GM12878 (cell line): ENCODE data around the gene TNRC6B. TPM values are rescaled to one million over a fixed set of nuclear protein-coding genes. Genes with fewer than 3 reads are reported as not detected.

Source experiments
- ATAC-seq: fragments of 200-7000 bp; cut with Tn5 transposase; 3 replicates; pipeline ENCODE4 v1.9.1; 2020; ENCODE audit warnings: mild to moderate bottlenecking, moderate library complexity
- BruUV-seq: library from RNA; stranded (reverse); fragments of 400-500 nt; replicated peaks from 2 replicates; lab custom pipeline; 2021; lab: Mats Ljungman, UMichigan
- CTCF ChIA-PET: fragments of 300-600 bp; sonication (Branson Sonifier 250); formaldehyde crosslinking; extraction: SDS; loops from one replicate; lab custom pipeline; 2021; ENCODE audit warnings: inconsistent platforms; lab: Yijun Ruan, JAX
- POLR2A ChIA-PET: fragments of 350-600 bp; formaldehyde crosslinking; extraction: SDS; loops from one replicate; lab custom pipeline; 2021; ENCODE audit warnings: inconsistent platforms; lab: Charles Lee
- RAD21 ChIA-PET: fragments of 300-600 bp; sonication (Branson Sonifier 250); formaldehyde crosslinking; loops from one replicate; lab custom pipeline; 2023; ENCODE audit warnings: antibody characterized with exemption; ENCODE audit not compliant: unreplicated experiment; lab: Charles Lee
- SMC1A ChIA-PET: fragments of 300-600 bp; sonication (Branson Sonifier 250); formaldehyde crosslinking; loops from one replicate; lab custom pipeline; 2023; ENCODE audit not compliant: unreplicated experiment, uncharacterized antibody; lab: Charles Lee
- DNase-seq: peaks from one replicate; pipeline ENCODE4 v3.0.0-alpha.2; 2011; ENCODE audit warnings: low read depth, low spot score
- FAIRE-seq: peaks from 3 replicates; lab custom pipeline; 2011; peaks lifted over from hg19 to GRCh38; lab: Jason Lieb, UNC
- H2AFZ ChIP-seq: 2 replicates; pipeline ENCODE4 v1.6.0; 2011; ENCODE audit warnings: low read depth, low read length, control low read depth; ENCODE audit not compliant: control insufficient read depth
- H3K27ac ChIP-seq: 2 replicates; pipeline ENCODE4 v1.5.1; 2011; ENCODE audit warnings: control low read depth; ENCODE audit not compliant: control insufficient read depth, insufficient read depth
- H3K27me3 ChIP-seq, 2 experiments: replicated peaks in 1 of 2; 2 replicates each; pipeline versions ENCODE4 v1.6.0 to v1.6.1; 2011; ENCODE audit warnings: low read length in 1 of 2; ENCODE audit not compliant: control insufficient read depth in 2 of 2, insufficient read depth in 2 of 2
- H3K36me3 ChIP-seq, 2 experiments: 2 replicates each; pipeline ENCODE4 v1.5.1; 2011; ENCODE audit warnings: low read length in 1 of 2; ENCODE audit not compliant: control insufficient read depth in 2 of 2, insufficient read depth in 2 of 2
- H3K4me1 ChIP-seq: 2 replicates; pipeline ENCODE4 v1.6.1; 2011; ENCODE audit warnings: mild to moderate bottlenecking, low read length, moderate library complexity, mixed read lengths; ENCODE audit not compliant: control insufficient read depth, insufficient read depth
- H3K4me2 ChIP-seq: 2 replicates; pipeline ENCODE4 v1.6.0; 2011; ENCODE audit warnings: control low read depth; ENCODE audit not compliant: control insufficient read depth, insufficient read depth
- H3K4me3 ChIP-seq: fragments of 200-600 bp; sonication (generic); 2 replicates; pipeline ENCODE4 v1.5.1; 2016
- H3K79me2 ChIP-seq: 2 replicates; pipeline ENCODE4 v1.6.0; 2011; ENCODE audit warnings: low read length; ENCODE audit not compliant: control insufficient read depth, insufficient read depth
- H3K9ac ChIP-seq: 2 replicates; pipeline ENCODE4 v1.8.0; 2011; ENCODE audit warnings: low read length, control low read depth, mixed read lengths; ENCODE audit not compliant: control insufficient read depth, insufficient read depth
- H3K9me3 ChIP-seq: replicated peaks from 3 replicates; pipeline ENCODE4 v1.5.1; 2011; ENCODE audit warnings: mild to moderate bottlenecking, low read length; ENCODE audit not compliant: control insufficient read depth, insufficient read depth
- H4K20me1 ChIP-seq: 2 replicates; pipeline ENCODE4 v1.6.0; 2011; ENCODE audit not compliant: control insufficient read depth, insufficient read depth
- CEBPB ChIP-seq, 2 experiments: fragments of 150-350 bp in 1 of 2; IDR thresholded peaks; 2 replicates each; pipeline ENCODE4 v1.6.1; 2012 to 2014; ENCODE audit warnings: low read depth in 2 of 2, low read length in 2 of 2, borderline replicate concordance in 1 of 2, inconsistent platforms in 1 of 2
- CHD4 ChIP-seq: fragments of 200-600 bp; sonication (generic); IDR thresholded peaks from 2 replicates; pipeline ENCODE4 v1.6.1; 2016; ENCODE audit warnings: mild to moderate bottlenecking
- MEF2B ChIP-seq: fragments of 450-650 bp; IDR thresholded peaks from 2 replicates; pipeline ENCODE4 v1.6.1; 2018; ENCODE audit warnings: mild to moderate bottlenecking, moderate library complexity; ENCODE audit not compliant: partially characterized antibody, poor library complexity, severe bottlenecking
- POU2F2 ChIP-seq: IDR thresholded peaks from 3 replicates; pipeline ENCODE4 v1.6.1; 2011; ENCODE audit warnings: low read depth, mild to moderate bottlenecking, low read length, borderline replicate concordance
- SIX5 ChIP-seq: IDR thresholded peaks from 2 replicates; pipeline ENCODE4 v1.6.1; 2011; ENCODE audit warnings: mild to moderate bottlenecking, low read depth, low read length, moderate library complexity; ENCODE audit not compliant: severe bottlenecking
- WGBS: methylation state at CpG from one replicate; pipeline ENCODE4 v1.1.6; 2016; ENCODE audit warnings: low lambda C conversion rate; ENCODE audit not compliant: insufficient replicate concordance, insufficient coverage; ENCODE audit errors: missing lambda C conversion rate; 5-methylcytosine and 5-hydroxymethylcytosine counted together
- in situ Hi-C: fragments of 300-500 bp; cut with MboI; formaldehyde crosslinking; loops from 9 replicates; pipeline ENCODE4 v1.14.3; 2018; ENCODE audit warnings: mixed read lengths
- intact Hi-C: fragments of 100-400 bp; cut with micrococcal nuclease; formaldehyde crosslinking; loops from one replicate; pipeline ENCODE4 v1.14.2; 2022; ENCODE audit not compliant: unreplicated experiment
- polyA plus RNA-seq, 11 experiments: library from polyadenylated mRNA; depleted of rRNA in 4 of 11; unstranded in 6 of 11; stranded (reverse) in 5 of 11; fragments of >200 nt; fragmentation: Nextera tagmentation in 4 of 11; fragmentation: Illumina TruSeq in 1 of 11; extraction: Ambion mirVana in 4 of 11; extraction: Trizol in 1 of 11; gene quantifications; 1 replicate in 1 of 11; 2 replicates in 10 of 11; pipeline versions ENCODE4 v1.2.1 to v1.2.3, GENCODE V29; 2011 to 2016; ENCODE audit warnings: inconsistent platforms in 2 of 11, missing spikeins in 2 of 11, low read depth in 1 of 11
- total RNA-seq, 4 experiments: library from RNA; depleted of rRNA in 3 of 4; stranded (reverse); fragments of >200 nt in 3 of 4; fragmentation: Illumina TruSeq in 1 of 4; extraction: Trizol in 1 of 4; gene quantifications; 2 replicates each; pipeline versions ENCODE4 v1.2.1 to v1.2.3, GENCODE V29; 2013 to 2021
- TF ChIP-seq, protein P1 (sequence below): fragments of 450-650 bp; IDR thresholded peaks from 2 replicates; pipeline ENCODE4 v1.6.1; 2017; ENCODE audit warnings: low read depth, mild to moderate bottlenecking, moderate library complexity
- TF ChIP-seq, protein P2 (sequence below): fragments of 450-650 bp; formaldehyde crosslinking; IDR thresholded peaks from 2 replicates; pipeline ENCODE4 v1.4.0; 2020; ENCODE audit warnings: mild to moderate bottlenecking, moderate library complexity
- TF ChIP-seq, protein P3 (sequence below): fragments of 450-650 bp; IDR thresholded peaks from 2 replicates; pipeline ENCODE4 v1.6.1; 2017; ENCODE audit warnings: mild to moderate bottlenecking, low read depth, inconsistent platforms; ENCODE audit not compliant: poor library complexity, severe bottlenecking

The TNRC6B gene
- total and polyA plus RNA-seq, 10 of the 15 experiments (the other 5 are each of a cell fraction or from before 2014, with no cell fraction given): 3.6 to 32.8 (median 16.4) TPM

- ChIA-PET POLR2A (interaction anchor here (0.6 to 4.4 kb wide), 9 partner anchors 9 to 826 kb away, joined by 3 to 28 read pairs (median 4); partner anchors contain the start of gene ATF4), SMC1A (interaction anchor here (0.9 to 5.3 kb wide), 11 partner anchors 11 to 437 kb away, joined by 3 to 67 read pairs (median 5); partner anchors contain the start of gene TNRC6B), RAD21 (interaction anchor here (0.6 to 4.9 kb wide), 15 partner anchors 9 to 475 kb away, joined by 3 to 40 read pairs (median 3); no protein-coding TSS in a partner anchor), CTCF (interaction anchor here (0.6 to 4.6 kb wide), 9 partner anchors 10 to 321 kb away, joined by 3 to 68 read pairs (median 26); no protein-coding TSS in a partner anchor)
- Histone ChIP-seq H3K4me2 (peak overlapping the region; percentile 89), H3K27ac (peak overlapping the region; percentile 92), H3K9me3 (no peaks in the 10 kb centered on the region), H3K4me3 (peak overlapping the region; percentile 81), H3K27me3 (no peaks in the 10 kb centered on the region), H2AFZ (peak overlapping the region; percentile 100), H4K20me1 (no peaks in the 10 kb centered on the region), H3K36me3 (peaks cover 0 to 12% of the 10 kb centered on the region in 2 experiments; a peak in 2 of 4 replicates), H3K4me1 (0 out of 2 replicates have a peak, but pooled peaks cover 3% of the 10 kb centered on the region), H3K9ac (peak overlapping the region; percentile 92), H3K79me2 (peaks cover 41% of the 10 kb centered on the region)
- intact Hi-C loops: loop anchor here (1.0 to 10.0 kb wide), 4 partner anchors 43 to 813 kb away; partner anchors contain the start of gene RPS19BP1
- DNase-seq (no peak), ATAC-seq (peak; percentile 60), FAIRE-seq (no peak)
- BruUV-seq: TSS peak; percentile 99
- in situ Hi-C loops: loop anchor here (5.0 kb wide), 2 partner anchors 298 to 808 kb away; no protein-coding TSS in a partner anchor
- WGBS: under 1% methylated on average over 20 of the region's 20 CpGs
- TF ChIP-seq POU2F2 (no peak), CEBPB (IDR thresholded peaks at IDR 0.05; ENCODE audit: borderline replicate concordance in 1 of 2, low read depth in 2 of 2, low read length in 2 of 2) (no peak), CHD4 (no peak), MEF2B (peak; percentile 10), SIX5 (no peak)
- TF ChIP-seq, protein P1, sequence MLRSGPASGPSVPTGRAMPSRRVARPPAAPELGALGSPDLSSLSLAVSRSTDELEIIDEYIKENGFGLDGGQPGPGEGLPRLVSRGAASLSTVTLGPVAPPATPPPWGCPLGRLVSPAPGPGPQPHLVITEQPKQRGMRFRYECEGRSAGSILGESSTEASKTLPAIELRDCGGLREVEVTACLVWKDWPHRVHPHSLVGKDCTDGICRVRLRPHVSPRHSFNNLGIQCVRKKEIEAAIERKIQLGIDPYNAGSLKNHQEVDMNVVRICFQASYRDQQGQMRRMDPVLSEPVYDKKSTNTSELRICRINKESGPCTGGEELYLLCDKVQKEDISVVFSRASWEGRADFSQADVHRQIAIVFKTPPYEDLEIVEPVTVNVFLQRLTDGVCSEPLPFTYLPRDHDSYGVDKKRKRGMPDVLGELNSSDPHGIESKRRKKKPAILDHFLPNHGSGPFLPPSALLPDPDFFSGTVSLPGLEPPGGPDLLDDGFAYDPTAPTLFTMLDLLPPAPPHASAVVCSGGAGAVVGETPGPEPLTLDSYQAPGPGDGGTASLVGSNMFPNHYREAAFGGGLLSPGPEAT: no peak
- TF ChIP-seq, protein P2, sequence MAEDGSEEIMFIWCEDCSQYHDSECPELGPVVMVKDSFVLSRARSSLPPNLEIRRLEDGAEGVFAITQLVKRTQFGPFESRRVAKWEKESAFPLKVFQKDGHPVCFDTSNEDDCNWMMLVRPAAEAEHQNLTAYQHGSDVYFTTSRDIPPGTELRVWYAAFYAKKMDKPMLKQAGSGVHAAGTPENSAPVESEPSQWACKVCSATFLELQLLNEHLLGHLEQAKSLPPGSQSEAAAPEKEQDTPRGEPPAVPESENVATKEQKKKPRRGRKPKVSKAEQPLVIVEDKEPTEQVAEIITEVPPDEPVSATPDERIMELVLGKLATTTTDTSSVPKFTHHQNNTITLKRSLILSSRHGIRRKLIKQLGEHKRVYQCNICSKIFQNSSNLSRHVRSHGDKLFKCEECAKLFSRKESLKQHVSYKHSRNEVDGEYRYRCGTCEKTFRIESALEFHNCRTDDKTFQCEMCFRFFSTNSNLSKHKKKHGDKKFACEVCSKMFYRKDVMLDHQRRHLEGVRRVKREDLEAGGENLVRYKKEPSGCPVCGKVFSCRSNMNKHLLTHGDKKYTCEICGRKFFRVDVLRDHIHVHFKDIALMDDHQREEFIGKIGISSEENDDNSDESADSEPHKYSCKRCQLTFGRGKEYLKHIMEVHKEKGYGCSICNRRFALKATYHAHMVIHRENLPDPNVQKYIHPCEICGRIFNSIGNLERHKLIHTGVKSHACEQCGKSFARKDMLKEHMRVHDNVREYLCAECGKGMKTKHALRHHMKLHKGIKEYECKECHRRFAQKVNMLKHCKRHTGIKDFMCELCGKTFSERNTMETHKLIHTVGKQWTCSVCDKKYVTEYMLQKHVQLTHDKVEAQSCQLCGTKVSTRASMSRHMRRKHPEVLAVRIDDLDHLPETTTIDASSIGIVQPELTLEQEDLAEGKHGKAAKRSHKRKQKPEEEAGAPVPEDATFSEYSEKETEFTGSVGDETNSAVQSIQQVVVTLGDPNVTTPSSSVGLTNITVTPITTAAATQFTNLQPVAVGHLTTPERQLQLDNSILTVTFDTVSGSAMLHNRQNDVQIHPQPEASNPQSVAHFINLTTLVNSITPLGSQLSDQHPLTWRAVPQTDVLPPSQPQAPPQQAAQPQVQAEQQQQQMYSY (CRISPR knock-in tag): no peak
- TF ChIP-seq, protein P3, sequence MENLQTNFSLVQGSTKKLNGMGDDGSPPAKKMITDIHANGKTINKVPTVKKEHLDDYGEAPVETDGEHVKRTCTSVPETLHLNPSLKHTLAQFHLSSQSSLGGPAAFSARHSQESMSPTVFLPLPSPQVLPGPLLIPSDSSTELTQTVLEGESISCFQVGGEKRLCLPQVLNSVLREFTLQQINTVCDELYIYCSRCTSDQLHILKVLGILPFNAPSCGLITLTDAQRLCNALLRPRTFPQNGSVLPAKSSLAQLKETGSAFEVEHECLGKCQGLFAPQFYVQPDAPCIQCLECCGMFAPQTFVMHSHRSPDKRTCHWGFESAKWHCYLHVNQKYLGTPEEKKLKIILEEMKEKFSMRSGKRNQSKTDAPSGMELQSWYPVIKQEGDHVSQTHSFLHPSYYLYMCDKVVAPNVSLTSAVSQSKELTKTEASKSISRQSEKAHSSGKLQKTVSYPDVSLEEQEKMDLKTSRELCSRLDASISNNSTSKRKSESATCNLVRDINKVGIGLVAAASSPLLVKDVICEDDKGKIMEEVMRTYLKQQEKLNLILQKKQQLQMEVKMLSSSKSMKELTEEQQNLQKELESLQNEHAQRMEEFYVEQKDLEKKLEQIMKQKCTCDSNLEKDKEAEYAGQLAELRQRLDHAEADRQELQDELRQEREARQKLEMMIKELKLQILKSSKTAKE: no peak
These were observed 168.1 kb downstream of the TNRC6B start for GRCh38 chr22:40345815-40346184.
